Liver (tissue), 9 donors: ENCODE measurements around the gene CAST. TPM values are rescaled to one million over a fixed set of nuclear protein-coding genes. Genes with fewer than 3 reads are reported as not detected.

Source experiments
- DNase-seq: peaks from one replicate; pipeline ENCODE4 v3.0.0-alpha.2; 2017; ENCODE audit warnings: low spot score
- H3K27ac ChIP-seq, 2 donors: one replicate each; pipeline ENCODE4 v1.7.0; 2013; ENCODE audit warnings: inconsistent platforms in 2 of 2, low read length in 2 of 2, control low read depth in 1 of 2, low read depth in 1 of 2, mild to moderate bottlenecking in 1 of 2
- H3K27me3 ChIP-seq, 4 donors: one replicate each; pipeline versions ENCODE4 v1.6.1 to v1.7.0; 2013; ENCODE audit warnings: low read length in 3 of 4, inconsistent platforms in 1 of 4, mild to moderate bottlenecking in 1 of 4, moderate library complexity in 1 of 4; ENCODE audit not compliant: control insufficient read depth in 4 of 4, insufficient read depth in 4 of 4
- H3K36me3 ChIP-seq, 4 donors: one replicate each; pipeline versions ENCODE4 v1.6.1 to v1.7.0; 2013; ENCODE audit warnings: low read length in 3 of 4, mild to moderate bottlenecking in 3 of 4, low read depth in 1 of 4, moderate library complexity in 1 of 4; ENCODE audit not compliant: control insufficient read depth in 4 of 4, insufficient read depth in 3 of 4
- H3K4me1 ChIP-seq, 4 donors: one replicate each; pipeline versions ENCODE4 v1.6.1 to v1.7.0; 2013; ENCODE audit warnings: low read length in 3 of 4, mild to moderate bottlenecking in 3 of 4, moderate library complexity in 1 of 4; ENCODE audit not compliant: control insufficient read depth in 4 of 4, insufficient read depth in 4 of 4
- H3K4me3 ChIP-seq, 3 donors: one replicate each; pipeline versions ENCODE4 v1.6.1 to v1.7.0; 2013; ENCODE audit warnings: low read length in 3 of 3, control low read depth in 1 of 3, low read depth in 1 of 3, mild to moderate bottlenecking in 1 of 3
- H3K9ac ChIP-seq, 2 donors: one replicate each; pipeline ENCODE4 v1.7.0; 2013; ENCODE audit warnings: low read length in 2 of 2, mild to moderate bottlenecking in 2 of 2, moderate library complexity in 2 of 2, control low read depth in 1 of 2, low read depth in 1 of 2
- H3K9me3 ChIP-seq, 4 donors: one replicate each; pipeline versions ENCODE4 v1.6.1 to v1.7.0; 2013; ENCODE audit warnings: low read length in 3 of 4; ENCODE audit not compliant: control insufficient read depth in 4 of 4
- EGR1 ChIP-seq, 2 donors: IDR thresholded peaks; 2 replicates each; pipeline ENCODE4 v1.6.1; 2016 to 2018; ENCODE audit warnings: antibody characterized with exemption in 2 of 2, low read depth in 2 of 2
- FOXA1 ChIP-seq: IDR thresholded peaks from 2 replicates; pipeline ENCODE4 v1.6.1; 2016; ENCODE audit warnings: antibody characterized with exemption
- FOXA2 ChIP-seq: IDR thresholded peaks from 2 replicates; pipeline ENCODE4 v1.6.1; 2016; ENCODE audit warnings: antibody characterized with exemption
- GABPA ChIP-seq, 2 donors: IDR thresholded peaks in 1 of 2; conservative IDR thresholded peaks in 1 of 2; 2 replicates each; pipeline ENCODE4 v1.6.1; 2016; ENCODE audit warnings: antibody characterized with exemption in 2 of 2, mild to moderate bottlenecking in 1 of 2, moderate library complexity in 1 of 2
- HNF4A ChIP-seq, 2 donors: conservative IDR thresholded peaks; 2 replicates each; pipeline ENCODE4 v1.6.1; 2016; ENCODE audit warnings: antibody characterized with exemption in 2 of 2, mild to moderate bottlenecking in 2 of 2
- HNF4G ChIP-seq: IDR thresholded peaks from 2 replicates; pipeline ENCODE4 v1.6.1; 2016; ENCODE audit warnings: antibody characterized with exemption
- JUND ChIP-seq, 2 donors: IDR thresholded peaks; 2 replicates each; pipeline ENCODE4 v1.6.1; 2016; ENCODE audit warnings: antibody characterized with exemption in 2 of 2
- MAX ChIP-seq: IDR thresholded peaks from 2 replicates; pipeline ENCODE4 v1.6.1; 2016; ENCODE audit warnings: antibody characterized with exemption
- NR2F2 ChIP-seq: IDR thresholded peaks from 2 replicates; pipeline ENCODE4 v1.6.1; 2016; ENCODE audit warnings: antibody characterized with exemption
- RAD21 ChIP-seq, 2 donors: IDR thresholded peaks; 2 replicates each; pipeline ENCODE4 v1.6.1; 2016; ENCODE audit warnings: antibody characterized with exemption in 2 of 2, mild to moderate bottlenecking in 2 of 2
- REST ChIP-seq: IDR thresholded peaks from 2 replicates; pipeline ENCODE4 v1.6.1; 2016; ENCODE audit warnings: antibody characterized with exemption, mild to moderate bottlenecking
- RXRA ChIP-seq, 2 donors: IDR thresholded peaks; 2 replicates each; pipeline ENCODE4 v1.6.1; 2017 to 2018; ENCODE audit warnings: antibody characterized with exemption in 2 of 2, mild to moderate bottlenecking in 1 of 2
- SP1 ChIP-seq: IDR thresholded peaks from 2 replicates; pipeline ENCODE4 v1.6.1; 2018; ENCODE audit warnings: antibody characterized with exemption, mild to moderate bottlenecking
- TAF1 ChIP-seq: conservative IDR thresholded peaks from 2 replicates; pipeline ENCODE4 v1.6.1; 2016; ENCODE audit warnings: antibody characterized with exemption, mild to moderate bottlenecking
- YY1 ChIP-seq: IDR thresholded peaks from 2 replicates; pipeline ENCODE4 v1.6.1; 2016; ENCODE audit warnings: antibody characterized with exemption, mild to moderate bottlenecking
- ZBTB33 ChIP-seq: IDR thresholded peaks from 2 replicates; pipeline ENCODE4 v1.6.1; 2016; ENCODE audit warnings: antibody characterized with exemption
- WGBS: extraction: QIAGEN DNeasy Blood & Tissue Kit; methylation state at CpG from one replicate; pipeline ENCODE4 v1.1.7; 2013; 5-methylcytosine and 5-hydroxymethylcytosine counted together
- polyA plus RNA-seq, 2 donors: library from polyadenylated mRNA; stranded (reverse) in 1 of 2; unstranded in 1 of 2; fragments of 200-250 nt in 1 of 2; fragments of >200 nt in 1 of 2; fragmentation: Nextera tagmentation in 1 of 2; extraction: Ambion mirVana in 1 of 2; gene quantifications; one replicate each; pipeline versions ENCODE4 v1.2.1 to v1.2.3, GENCODE V29; 2013 to 2015
- total RNA-seq, 2 donors: library from RNA; depleted of rRNA; stranded (reverse); fragments of >200 nt; gene quantifications; one replicate each; pipeline ENCODE4 v1.2.3, GENCODE V29; 2014
- TF ChIP-seq, protein P1 (sequence below): IDR thresholded peaks from 2 replicates; pipeline ENCODE4 v1.6.1; 2016; ENCODE audit warnings: antibody characterized with exemption
- TF ChIP-seq, protein P2 (sequence below): fragments of 150-350 bp; IDR thresholded peaks from 2 replicates; pipeline ENCODE4 v1.5.1; 2017; ENCODE audit warnings: improper control_type of control experiment, low read depth, low read length; ENCODE audit not compliant: missing input control
- donor health status: healthy.
- donor health status: healthy.
- donor health status: healthy.
- donor health status: healthy.
- donor health status: healthy.

Gene CAST
- total and polyA plus RNA-seq, 4 donors, result 43.3 to 126 (median 81.0) TPM

GRCh38 chr5:96745025-96745424 is 82.8 kb downstream of the CAST start (continued):
- no peak for TF ChIP-seq EGR1 (IDR thresholded peaks at IDR 0.05; ENCODE audit: low read depth in 2 of 2)
- TF ChIP-seq YY1, result no peak

- WGBS, result 68% methylated on average over 5 of the region's 5 CpGs
- Histone ChIP-seq H3K36me3 (peaks cover 10 to 96% (median 82%) of the 10 kb centered on the region in 4 donors), H3K4me1 (no peaks in the 10 kb centered on the region), H3K9ac (no peak overlapping the region), H3K27me3 (no peaks in the 10 kb centered on the region), H3K9me3 (no peaks in the 10 kb centered on the region), H3K27ac (no peak overlapping the region), H3K4me3 (no peak overlapping the region)
- DNase-seq, result no peak
- TF ChIP-seq FOXA1 (no peak), HNF4A (conservative IDR thresholded peaks at IDR 0.05) (no peak), FOXA2 (no peak)
- TF ChIP-seq, protein P1, sequence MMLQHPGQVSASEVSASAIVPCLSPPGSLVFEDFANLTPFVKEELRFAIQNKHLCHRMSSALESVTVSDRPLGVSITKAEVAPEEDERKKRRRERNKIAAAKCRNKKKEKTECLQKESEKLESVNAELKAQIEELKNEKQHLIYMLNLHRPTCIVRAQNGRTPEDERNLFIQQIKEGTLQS, result no peak
These were observed 83.8 kb downstream of the CAST start for GRCh38 chr5:96745844-96746531.

DNA sequence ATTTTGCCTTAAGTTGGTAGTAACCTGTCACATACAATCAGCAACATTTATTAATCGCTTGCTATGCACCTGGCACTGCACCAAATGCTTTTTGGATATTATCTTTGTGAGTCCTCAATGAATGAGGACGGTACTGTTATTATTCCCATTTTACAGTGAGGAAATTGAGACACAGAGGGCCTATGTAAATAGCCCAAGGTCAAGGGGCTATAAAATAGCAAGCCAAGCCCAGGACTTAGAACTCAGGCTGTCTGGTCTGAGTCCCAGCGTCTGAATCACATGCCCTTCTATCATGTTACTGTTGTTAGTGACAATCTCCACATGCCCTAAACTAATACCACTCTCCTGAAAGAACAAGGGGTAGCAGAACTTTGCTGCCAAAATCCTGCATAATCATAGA is 85.5 kb downstream of the CAST start:
- H3K27me3 ChIP-seq, result no peaks in the 10 kb centered on the region
- peaks cover 7 to 85% (median 69%) of the 10 kb centered on the region in 4 donors for H3K36me3 ChIP-seq
- no peak overlapping the region for H3K9ac ChIP-seq
- TF ChIP-seq FOXA1, result no peak
- TF ChIP-seq GABPA (IDR thresholded peaks at IDR 0.05 in 1 of 2, conservative IDR thresholded peaks at IDR 0.05 in 1 of 2), result no peak
- TF ChIP-seq REST, result no peak
- no peak for TF ChIP-seq HNF4G
- TF ChIP-seq MAX, result no peak
- no peak for TF ChIP-seq EGR1 (IDR thresholded peaks at IDR 0.05; ENCODE audit: low read depth in 2 of 2)
- TF ChIP-seq YY1, result no peak
- TF ChIP-seq JUND (IDR thresholded peaks at IDR 0.05), result no peak
- no peak for TF ChIP-seq RXRA (IDR thresholded peaks at IDR 0.05)
- TF ChIP-seq SP1, result no peak
- TF ChIP-seq FOXA2, result no peak
- TF ChIP-seq RAD21 (IDR thresholded peaks at IDR 0.05), result no peak
- TF ChIP-seq, protein P1, result no peak
- no peak for TF ChIP-seq TAF1
- TF ChIP-seq HNF4A (conservative IDR thresholded peaks at IDR 0.05), result no peak
- TF ChIP-seq, protein P2, sequence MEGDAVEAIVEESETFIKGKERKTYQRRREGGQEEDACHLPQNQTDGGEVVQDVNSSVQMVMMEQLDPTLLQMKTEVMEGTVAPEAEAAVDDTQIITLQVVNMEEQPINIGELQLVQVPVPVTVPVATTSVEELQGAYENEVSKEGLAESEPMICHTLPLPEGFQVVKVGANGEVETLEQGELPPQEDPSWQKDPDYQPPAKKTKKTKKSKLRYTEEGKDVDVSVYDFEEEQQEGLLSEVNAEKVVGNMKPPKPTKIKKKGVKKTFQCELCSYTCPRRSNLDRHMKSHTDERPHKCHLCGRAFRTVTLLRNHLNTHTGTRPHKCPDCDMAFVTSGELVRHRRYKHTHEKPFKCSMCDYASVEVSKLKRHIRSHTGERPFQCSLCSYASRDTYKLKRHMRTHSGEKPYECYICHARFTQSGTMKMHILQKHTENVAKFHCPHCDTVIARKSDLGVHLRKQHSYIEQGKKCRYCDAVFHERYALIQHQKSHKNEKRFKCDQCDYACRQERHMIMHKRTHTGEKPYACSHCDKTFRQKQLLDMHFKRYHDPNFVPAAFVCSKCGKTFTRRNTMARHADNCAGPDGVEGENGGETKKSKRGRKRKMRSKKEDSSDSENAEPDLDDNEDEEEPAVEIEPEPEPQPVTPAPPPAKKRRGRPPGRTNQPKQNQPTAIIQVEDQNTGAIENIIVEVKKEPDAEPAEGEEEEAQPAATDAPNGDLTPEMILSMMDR, result no peak
- no peak for TF ChIP-seq ZBTB33
- no peak for TF ChIP-seq NR2F2
- no peak overlapping the region for H3K4me3 ChIP-seq
- WGBS, result 89% methylated on average over 3 of the region's 3 CpGs
- no peaks in the 10 kb centered on the region for H3K4me1 ChIP-seq
- no peak overlapping the region for H3K27ac ChIP-seq
- DNase-seq, result no peak
- no peaks in the 10 kb centered on the region for H3K9me3 ChIP-seq
